Mucosa of rectum (tissue), 2 donors: ENCODE results near the gene GSTM3.
"Not testable (repeated sequence)": the region's sequence is repeated elsewhere in the genome, so short reads cannot be mapped to it uniquely, and the experiment has no call there.

Experiments
- H3K27ac ChIP-seq, 2 donors: one replicate each; pipeline ENCODE4 v1.7.0; 2013; ENCODE audit warnings: inconsistent platforms in 2 of 2, low read depth in 2 of 2, low read length in 2 of 2
- H3K27me3 ChIP-seq, 2 donors: one replicate each; pipeline ENCODE4 v1.7.0; 2013; ENCODE audit warnings: low read length in 2 of 2; ENCODE audit not compliant: control insufficient read depth in 2 of 2, insufficient read depth in 2 of 2
- H3K36me3 ChIP-seq, 2 donors: one replicate each; pipeline ENCODE4 v1.7.0; 2013; ENCODE audit warnings: low read length in 2 of 2; ENCODE audit not compliant: control insufficient read depth in 2 of 2, insufficient read depth in 2 of 2
- H3K4me1 ChIP-seq, 2 donors: one replicate each; pipeline ENCODE4 v1.7.0; 2013; ENCODE audit warnings: low read length in 2 of 2, mild to moderate bottlenecking in 1 of 2; ENCODE audit not compliant: control insufficient read depth in 2 of 2, insufficient read depth in 2 of 2
- H3K4me3 ChIP-seq, 2 donors: one replicate each; pipeline ENCODE4 v1.7.0; 2013; ENCODE audit warnings: low read length in 2 of 2
- H3K9ac ChIP-seq, 2 donors: one replicate each; pipeline ENCODE4 v1.7.0; 2013; ENCODE audit warnings: low read length in 2 of 2, low read depth in 1 of 2, mild to moderate bottlenecking in 1 of 2
- H3K9me3 ChIP-seq, 2 donors: one replicate each; pipeline ENCODE4 v1.7.0; 2013; ENCODE audit warnings: low read length in 2 of 2; ENCODE audit not compliant: control insufficient read depth in 2 of 2
- donor health status: healthy.
- donor health status: Normal muscosa, but diverticular disease.

Gene GSTM3

GRCh38 chr1:109717729-109718128 is 23.1 kb downstream of the GSTM3 start:
- H3K9me3 ChIP-seq: no peaks in the 10 kb centered on the region
- no peaks in the 10 kb centered on the region for H3K27me3 ChIP-seq
- H3K4me1 ChIP-seq: peaks cover 0 to 4% of the 10 kb centered on the region in 2 donors
- no peak overlapping the region for H3K4me3 ChIP-seq
- no peaks in the 10 kb centered on the region for H3K36me3 ChIP-seq
- no peak overlapping the region for H3K9ac ChIP-seq
- H3K27ac ChIP-seq: no peak overlapping the region

- no peak overlapping the region for H3K9ac ChIP-seq
- no peak overlapping the region for H3K27ac ChIP-seq
- no peaks in the 10 kb centered on the region for H3K27me3 ChIP-seq
Measured at GRCh38 chr1:109716570-109717090, 24.2 kb downstream of the GSTM3 start.

GRCh38 chr1:109716121-109716520 is 24.7 kb downstream of the GSTM3 start:
- H3K27ac ChIP-seq: no peak overlapping the region
- no peak overlapping the region for H3K9ac ChIP-seq
- H3K4me3 ChIP-seq: no peak overlapping the region
- H3K9me3 ChIP-seq: no peaks in the 10 kb centered on the region
- H3K36me3 ChIP-seq: no peaks in the 10 kb centered on the region
- H3K27me3 ChIP-seq: no peaks in the 10 kb centered on the region
- no peaks in the 10 kb centered on the region for H3K4me1 ChIP-seq

More at GRCh38 chr1:109716570-109717090, 24.2 kb downstream of the GSTM3 start:
- Histone ChIP-seq H3K4me3 (no peak overlapping the region), H3K36me3 (no peaks in the 10 kb centered on the region), H3K9me3 (no peaks in the 10 kb centered on the region), H3K4me1 (no peaks in the 10 kb centered on the region)

- Histone ChIP-seq H3K9me3 (no peaks in the 10 kb centered on the region), H3K27ac (no peak overlapping the region), H3K4me1 (no peaks in the 10 kb centered on the region), H3K4me3 (no peak overlapping the region), H3K36me3 (no peaks in the 10 kb centered on the region), H3K27me3 (no peaks in the 10 kb centered on the region), H3K9ac (no peak overlapping the region)
Measured at GRCh38 chr1:109714661-109715372, 26.0 kb downstream of the GSTM3 start.

GRCh38 chr1:109713636-109714035 is 27.2 kb downstream of the GSTM3 start:
- Histone ChIP-seq H3K27ac (no peak overlapping the region), H3K4me3 (no peak overlapping the region), H3K4me1 (no peaks in the 10 kb centered on the region), H3K27me3 (no peaks in the 10 kb centered on the region), H3K9ac (no peak overlapping the region), H3K9me3 (no peaks in the 10 kb centered on the region), H3K36me3 (no peaks in the 10 kb centered on the region)

- no peaks in the 10 kb centered on the region for H3K9me3 ChIP-seq
- no peak overlapping the region for H3K9ac ChIP-seq
- peak overlapping the region in 1 of 2 donors; percentile 20 for H3K4me3 ChIP-seq
- no peaks in the 10 kb centered on the region for H3K4me1 ChIP-seq
- no peak overlapping the region for H3K27ac ChIP-seq
- no peaks in the 10 kb centered on the region for H3K27me3 ChIP-seq
- H3K36me3 ChIP-seq: no peaks in the 10 kb centered on the region
Measured at GRCh38 chr1:109712321-109712864, 28.4 kb downstream of the GSTM3 start.

- Histone ChIP-seq H3K9ac (peak within 1 kb of the TSS in 1 of 2 donors; percentile 51), H3K4me3 (peak within 1 kb of the TSS in 1 of 2 donors; percentile 20)
- not testable (repeated sequence) for H3K4me1 ChIP-seq, H3K9me3 ChIP-seq, H3K27ac ChIP-seq, H3K36me3 ChIP-seq, H3K27me3 ChIP-seq
Measured at GRCh38 chr1:109711593-109712320, 29.1 kb downstream of the GSTM3 start, which contains the start of gene GSTM5. Gene GSTM5 (plus strand): TSS chr1:109712251. CDS start chr1:109712313, 62 bp downstream.

GRCh38 chr1:109709822-109710221 is 31.0 kb downstream of the GSTM3 start:
- H3K36me3 ChIP-seq, H3K27me3 ChIP-seq, H3K9me3 ChIP-seq, H3K27ac ChIP-seq, H3K4me3 ChIP-seq, H3K4me1 ChIP-seq, H3K9ac ChIP-seq: not testable (repeated sequence)

- not testable (repeated sequence) for H3K36me3 ChIP-seq, H3K27ac ChIP-seq, H3K4me3 ChIP-seq, H3K9me3 ChIP-seq, H3K4me1 ChIP-seq, H3K9ac ChIP-seq, H3K27me3 ChIP-seq
Measured at GRCh38 chr1:109708949-109709348, 31.9 kb downstream of the GSTM3 start.

- Histone ChIP-seq H3K4me3 (no peak overlapping the region), H3K4me1 (no peaks in the 10 kb centered on the region), H3K36me3 (no peaks in the 10 kb centered on the region), H3K27ac (no peak overlapping the region), H3K9ac (no peak overlapping the region), H3K27me3 (no peaks in the 10 kb centered on the region), H3K9me3 (no peaks in the 10 kb centered on the region)
Measured at GRCh38 chr1:109705411-109705810, 35.4 kb downstream of the GSTM3 start.
